ENCODE measurements around the gene AGRN.

The AGRN gene

DNA sequence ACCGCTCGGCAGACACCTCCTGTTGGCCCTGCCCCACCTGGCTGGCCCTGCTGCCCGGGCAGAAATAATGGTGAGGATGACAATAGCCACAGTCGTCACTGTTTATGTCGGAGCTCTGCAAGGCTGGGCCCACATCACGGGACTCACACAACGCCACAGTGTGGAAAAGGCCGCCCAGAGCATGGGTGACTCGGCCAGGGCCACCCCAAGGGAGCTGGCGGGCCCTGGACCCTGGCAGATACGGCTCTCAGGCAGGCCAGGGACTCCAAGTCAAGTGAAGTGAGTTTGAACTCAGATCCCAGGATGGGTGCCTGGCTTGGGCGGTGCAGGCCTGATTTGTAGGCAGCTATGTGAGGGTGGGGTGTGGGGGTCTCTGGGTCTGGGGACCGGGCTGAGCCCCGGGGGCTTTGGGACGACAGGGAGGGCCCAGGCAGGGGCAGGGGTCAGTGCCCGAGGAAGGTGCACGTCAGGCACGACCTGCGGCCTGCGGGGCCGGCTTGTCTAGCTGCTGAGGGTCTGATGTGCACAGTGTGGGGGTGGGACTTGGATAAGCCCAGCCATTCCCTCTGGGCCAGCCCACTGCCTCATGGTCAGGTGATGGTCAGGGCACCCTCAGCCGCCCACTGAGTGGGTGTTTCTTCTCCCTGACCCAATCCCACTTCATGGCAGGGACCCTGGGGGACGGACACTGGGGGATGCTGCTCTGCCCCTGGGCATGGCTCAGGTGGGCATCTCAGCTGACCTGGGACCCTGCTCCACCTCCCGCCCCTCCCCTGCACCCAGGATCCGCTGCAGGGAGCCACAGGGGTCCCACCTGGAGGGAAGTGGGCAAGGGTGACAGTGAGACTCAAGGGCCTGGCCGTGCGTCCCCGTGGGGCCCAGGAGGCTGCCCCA lies 53.2 kb downstream of the AGRN start:
- ATAC-seq, result no peak
- TF ChIP-seq ZC3H10 (CRISPR knock-in tag; IDR thresholded peaks at IDR 0.05) (no peak), POU6F1 (CRISPR knock-in tag; IDR thresholded peaks at IDR 0.05; ENCODE audit: borderline replicate concordance, low read depth) (no peak), ZNF70 (CRISPR knock-in tag; IDR thresholded peaks at IDR 0.05) (no peak), ZFP3 (CRISPR knock-in tag; IDR thresholded peaks at IDR 0.05) (no peak), PPARA (CRISPR knock-in tag; IDR thresholded peaks at IDR 0.05; ENCODE audit: borderline replicate concordance) (no peak), ZFP30 (CRISPR knock-in tag; IDR thresholded peaks at IDR 0.05) (no peak), ZNF8 (CRISPR knock-in tag; IDR thresholded peaks at IDR 0.05) (no peak)
- TF ChIP-seq, protein P1, sequence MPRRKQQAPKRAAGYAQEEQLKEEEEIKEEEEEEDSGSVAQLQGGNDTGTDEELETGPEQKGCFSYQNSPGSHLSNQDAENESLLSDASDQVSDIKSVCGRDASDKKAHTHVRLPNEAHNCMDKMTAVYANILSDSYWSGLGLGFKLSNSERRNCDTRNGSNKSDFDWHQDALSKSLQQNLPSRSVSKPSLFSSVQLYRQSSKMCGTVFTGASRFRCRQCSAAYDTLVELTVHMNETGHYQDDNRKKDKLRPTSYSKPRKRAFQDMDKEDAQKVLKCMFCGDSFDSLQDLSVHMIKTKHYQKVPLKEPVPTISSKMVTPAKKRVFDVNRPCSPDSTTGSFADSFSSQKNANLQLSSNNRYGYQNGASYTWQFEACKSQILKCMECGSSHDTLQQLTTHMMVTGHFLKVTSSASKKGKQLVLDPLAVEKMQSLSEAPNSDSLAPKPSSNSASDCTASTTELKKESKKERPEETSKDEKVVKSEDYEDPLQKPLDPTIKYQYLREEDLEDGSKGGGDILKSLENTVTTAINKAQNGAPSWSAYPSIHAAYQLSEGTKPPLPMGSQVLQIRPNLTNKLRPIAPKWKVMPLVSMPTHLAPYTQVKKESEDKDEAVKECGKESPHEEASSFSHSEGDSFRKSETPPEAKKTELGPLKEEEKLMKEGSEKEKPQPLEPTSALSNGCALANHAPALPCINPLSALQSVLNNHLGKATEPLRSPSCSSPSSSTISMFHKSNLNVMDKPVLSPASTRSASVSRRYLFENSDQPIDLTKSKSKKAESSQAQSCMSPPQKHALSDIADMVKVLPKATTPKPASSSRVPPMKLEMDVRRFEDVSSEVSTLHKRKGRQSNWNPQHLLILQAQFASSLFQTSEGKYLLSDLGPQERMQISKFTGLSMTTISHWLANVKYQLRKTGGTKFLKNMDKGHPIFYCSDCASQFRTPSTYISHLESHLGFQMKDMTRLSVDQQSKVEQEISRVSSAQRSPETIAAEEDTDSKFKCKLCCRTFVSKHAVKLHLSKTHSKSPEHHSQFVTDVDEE (CRISPR knock-in tag; IDR thresholded peaks at IDR 0.05), result no peak
- TF ChIP-seq, protein P2, sequence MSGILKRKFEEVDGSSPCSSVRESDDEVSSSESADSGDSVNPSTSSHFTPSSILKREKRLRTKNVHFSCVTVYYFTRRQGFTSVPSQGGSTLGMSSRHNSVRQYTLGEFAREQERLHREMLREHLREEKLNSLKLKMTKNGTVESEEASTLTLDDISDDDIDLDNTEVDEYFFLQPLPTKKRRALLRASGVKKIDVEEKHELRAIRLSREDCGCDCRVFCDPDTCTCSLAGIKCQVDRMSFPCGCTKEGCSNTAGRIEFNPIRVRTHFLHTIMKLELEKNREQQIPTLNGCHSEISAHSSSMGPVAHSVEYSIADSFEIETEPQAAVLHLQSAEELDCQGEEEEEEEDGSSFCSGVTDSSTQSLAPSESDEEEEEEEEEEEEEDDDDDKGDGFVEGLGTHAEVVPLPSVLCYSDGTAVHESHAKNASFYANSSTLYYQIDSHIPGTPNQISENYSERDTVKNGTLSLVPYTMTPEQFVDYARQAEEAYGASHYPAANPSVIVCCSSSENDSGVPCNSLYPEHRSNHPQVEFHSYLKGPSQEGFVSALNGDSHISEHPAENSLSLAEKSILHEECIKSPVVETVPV (CRISPR knock-in tag; IDR thresholded peaks at IDR 0.05), result no peak

- no peak for TF ChIP-seq ISL1 (CRISPR knock-in tag; IDR thresholded peaks at IDR 0.05)
- TF ChIP-seq BACH2 (CRISPR knock-in tag; IDR thresholded peaks at IDR 0.05; ENCODE audit: borderline replicate concordance), result no peak
- TF ChIP-seq GLIS3 (CRISPR knock-in tag; IDR thresholded peaks at IDR 0.05), result no peak
- no peak for TF ChIP-seq TCF4 (CRISPR knock-in tag; IDR thresholded peaks at IDR 0.05; ENCODE audit: borderline replicate concordance)
- TF ChIP-seq, protein P1 (CRISPR knock-in tag; IDR thresholded peaks at IDR 0.05), result no peak
- TF ChIP-seq CSDC2 (CRISPR knock-in tag; IDR thresholded peaks at IDR 0.05), result no peak
- TF ChIP-seq PPARA (CRISPR knock-in tag; IDR thresholded peaks at IDR 0.05; ENCODE audit: borderline replicate concordance), result no peak
- ATAC-seq, result no peak
Observed at GRCh38 chr1:1073743-1074587, 54.0 kb downstream of the AGRN start, which contains the start of gene RNF223. Gene RNF223, minus strand, starts transcription at chr1:1074306. Its CDS starts 1,740 bp downstream, at chr1:1072566.

- ATAC-seq, result no peak
- TF ChIP-seq OSR1 (CRISPR knock-in tag; IDR thresholded peaks at IDR 0.05), result no peak
- TF ChIP-seq, protein P2 (CRISPR knock-in tag; IDR thresholded peaks at IDR 0.05), result no peak
- no peak for TF ChIP-seq PPARA (CRISPR knock-in tag; IDR thresholded peaks at IDR 0.05; ENCODE audit: borderline replicate concordance)
- no peak for TF ChIP-seq ZNF565 (CRISPR knock-in tag; conservative IDR thresholded peaks at IDR 0.05; ENCODE audit: low read depth)
- TF ChIP-seq SNAI2 (CRISPR knock-in tag; IDR thresholded peaks at IDR 0.05), result no peak
- no peak for TF ChIP-seq ZNF70 (CRISPR knock-in tag; IDR thresholded peaks at IDR 0.05)
- TF ChIP-seq PATZ1 (CRISPR knock-in tag; IDR thresholded peaks at IDR 0.05; ENCODE audit: borderline replicate concordance), result no peak
- no peak for TF ChIP-seq ISL1 (CRISPR knock-in tag; IDR thresholded peaks at IDR 0.05)
- no peak for TF ChIP-seq ARNTL (CRISPR knock-in tag; IDR thresholded peaks at IDR 0.05; ENCODE audit: borderline replicate concordance, low read depth)
Observed at GRCh38 chr1:1074631-1075147, 54.8 kb downstream of the AGRN start.

All from SK-N-SH treated with all-trans-retinoic acid at 6 μM for 48 hours (cell line).